NCI-H187 (cell line): ENCODE data around the gene ARAP3.

ENCODE experiments used
- DNase-seq, 2 experiments: peaks; one replicate each; lab custom pipeline; 2025; lab: John Stamatoyannopoulos, UW

Gene ARAP3

DNA sequence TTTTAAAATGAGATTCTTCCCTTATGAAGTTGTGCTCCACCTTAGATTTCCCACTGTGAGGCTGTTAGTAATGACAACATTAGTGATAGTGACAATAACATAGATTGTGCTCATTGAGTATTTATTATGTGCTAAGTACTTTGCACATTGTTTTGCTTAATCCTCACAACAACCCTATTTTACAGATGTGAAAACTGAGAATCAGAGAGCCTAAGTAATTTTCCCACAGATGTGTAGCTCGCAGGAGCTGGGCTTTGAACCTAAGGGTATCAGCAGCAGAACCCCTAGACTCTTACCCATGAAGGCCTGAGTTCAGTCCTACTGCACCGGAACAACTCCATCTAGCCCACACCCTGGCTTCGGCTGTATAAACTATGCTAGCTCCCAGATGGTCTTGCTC is 15.6 kb upstream of the ARAP3 start:
- no peak for DNase-seq

GRCh38 chr5:141696431-141696830 is 14.4 kb upstream of the ARAP3 start:
- DNase-seq: no peak

DNA sequence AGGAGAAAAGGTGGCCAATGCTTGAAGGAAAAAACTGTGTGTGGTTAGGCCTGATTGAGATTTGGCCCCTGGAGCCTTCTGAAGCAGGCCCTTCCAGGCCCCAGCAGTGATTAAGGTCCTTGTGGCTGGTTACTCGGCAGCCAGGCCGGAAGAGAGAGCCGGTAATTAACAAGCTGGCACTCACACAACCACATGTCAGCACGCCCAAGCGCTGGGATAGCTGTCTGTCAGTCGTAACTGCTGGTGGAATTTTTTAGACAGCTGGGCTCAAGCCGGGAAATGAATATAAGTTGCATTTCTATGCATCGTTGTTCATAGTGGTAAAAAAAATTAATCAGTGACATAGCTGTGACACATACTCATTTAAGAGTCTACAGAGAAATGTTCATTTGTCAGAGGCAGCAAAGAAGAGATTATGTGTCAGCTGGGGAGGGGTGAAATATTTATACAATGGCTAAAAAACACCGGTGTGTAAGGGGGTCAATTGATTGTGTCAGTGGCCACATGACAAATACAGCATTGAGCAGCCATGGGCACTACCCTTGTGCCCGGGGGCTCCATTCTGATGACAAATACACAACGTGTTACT is 13.7 kb upstream of the ARAP3 start:
- no peak for DNase-seq

DNA sequence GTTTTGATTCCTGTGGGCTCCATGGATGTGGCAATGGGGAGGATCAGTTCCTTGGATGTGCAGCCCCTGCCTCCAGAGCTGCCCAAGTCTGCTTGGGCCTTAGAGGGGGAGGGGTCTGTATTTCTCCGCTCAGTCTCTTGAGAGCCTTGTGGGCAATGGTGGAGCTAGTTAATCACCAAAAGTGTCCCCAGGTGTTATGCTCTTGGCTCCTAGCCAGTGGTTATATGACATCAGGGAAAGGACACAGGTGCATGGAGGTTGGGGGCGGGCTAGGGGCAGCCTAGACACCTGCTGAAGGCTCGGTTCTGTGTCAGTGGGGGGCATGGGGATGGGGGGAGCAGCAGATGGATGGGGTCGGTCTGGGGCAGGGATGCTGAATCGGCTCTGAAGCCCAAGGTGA is 12.4 kb upstream of the ARAP3 start:
- peak in 1 of 2 experiments; percentile 28 for DNase-seq

- no peak for DNase-seq
Observed at GRCh38 chr5:141692919-141693725, 11.1 kb upstream of the ARAP3 start.

GRCh38 chr5:141692533-141692888 is 10.5 kb upstream of the ARAP3 start:
- no peak for DNase-seq

GRCh38 chr5:141691867-141692532 is 10.0 kb upstream of the ARAP3 start:
- DNase-seq: peak; percentile 38 to 60

GRCh38 chr5:141691286-141691866 is 9.3 kb upstream of the ARAP3 start:
- DNase-seq: no peak

- DNase-seq: no peak
Observed at GRCh38 chr5:141686648-141687416, 4.8 kb upstream of the ARAP3 start.

DNA sequence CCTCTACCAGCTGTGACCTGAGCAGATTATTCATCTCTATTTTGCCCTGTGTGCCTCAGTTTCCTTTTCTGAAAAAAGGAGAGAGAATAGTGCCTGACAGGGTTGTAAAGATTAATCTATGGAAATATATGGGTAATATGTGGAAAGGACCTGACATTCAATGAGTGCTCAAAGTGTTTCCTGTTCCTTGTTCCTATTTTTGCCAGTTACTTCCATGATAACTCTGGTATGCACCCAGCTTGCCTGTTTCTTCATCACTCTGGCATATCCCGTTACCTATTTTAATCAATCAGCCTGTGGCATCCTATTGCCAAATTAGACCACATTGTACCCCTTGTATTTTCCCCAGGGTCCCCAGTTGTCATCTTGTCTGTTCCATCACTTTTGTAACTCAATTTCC is 3.6 kb upstream of the ARAP3 start:
- DNase-seq: no peak

DNA sequence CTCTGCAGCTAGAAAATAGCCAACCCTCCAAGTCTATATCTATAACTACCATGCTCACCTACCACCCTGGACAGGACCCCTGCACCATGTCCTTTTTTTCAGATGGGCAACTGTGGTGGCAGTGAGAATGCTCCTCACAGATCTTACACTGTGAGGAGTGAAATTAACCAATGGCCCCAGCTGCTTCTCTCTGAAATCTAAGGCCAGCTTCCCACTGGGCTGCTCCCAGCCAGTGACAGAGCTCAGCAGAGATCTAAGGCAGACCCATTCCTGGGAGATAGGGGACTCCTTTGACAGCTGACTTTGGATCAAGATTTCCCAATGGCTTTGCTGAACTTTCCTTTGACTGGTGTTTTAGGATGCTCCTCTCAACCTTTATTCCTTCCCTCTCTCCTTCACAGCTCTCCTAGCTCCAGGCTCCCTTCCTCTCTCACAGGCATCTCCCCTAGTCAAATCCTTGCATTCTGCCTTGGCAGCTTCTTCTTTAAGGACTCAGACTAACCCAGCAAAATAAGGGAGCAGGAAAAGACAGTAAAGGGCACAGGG is 1.6 kb upstream of the ARAP3 start:
- no peak for DNase-seq

DNA sequence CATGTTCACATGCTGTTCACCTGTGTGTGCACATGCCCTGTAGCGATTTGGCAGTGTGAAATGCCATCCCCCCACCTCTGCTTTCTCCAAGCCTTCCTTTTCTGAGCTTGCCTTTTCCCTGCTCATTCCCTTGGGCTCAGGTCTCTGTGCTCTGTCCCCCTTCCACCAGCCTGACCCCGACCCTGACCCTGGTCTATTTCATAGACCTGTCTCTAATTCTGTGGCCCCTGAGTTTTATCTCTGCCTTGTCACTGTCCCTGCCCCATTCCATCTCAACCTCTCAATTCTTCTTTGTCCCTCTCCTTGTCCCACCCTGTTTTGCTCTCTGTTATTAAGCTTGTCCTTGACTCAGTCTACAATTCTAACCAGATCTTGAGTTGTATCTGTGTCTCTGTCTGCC is 735 bp downstream of the ARAP3 start:
- DNase-seq: no peak

- DNase-seq: no peak
Observed at GRCh38 chr5:141680751-141681201, 1.3 kb downstream of the ARAP3 start.

DNA sequence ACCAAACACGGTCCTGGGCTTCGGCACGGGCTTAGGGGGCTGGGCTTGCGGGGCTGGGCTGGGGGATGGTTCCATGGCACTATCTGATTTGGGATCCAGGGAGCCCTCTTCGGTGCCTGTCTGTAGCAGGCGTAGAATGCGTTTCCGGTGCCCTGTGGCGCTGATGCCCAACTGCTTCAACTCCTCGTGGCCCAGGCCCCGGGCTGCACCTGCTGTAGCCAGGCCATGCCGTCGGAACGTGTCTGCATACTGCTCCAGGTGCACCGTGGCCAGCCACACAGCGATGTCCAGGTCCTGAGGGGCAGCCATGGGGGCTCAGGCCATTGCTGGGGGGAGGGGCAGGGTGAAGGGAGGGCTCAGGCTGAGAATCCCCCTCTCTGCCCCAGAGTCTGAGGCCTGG is 1.9 kb downstream of the ARAP3 start:
- DNase-seq: no peak

- no peak for DNase-seq
Observed at GRCh38 chr5:141677415-141677814, 4.6 kb downstream of the ARAP3 start.

- no peak for DNase-seq
Observed at GRCh38 chr5:141675672-141676071, 6.4 kb downstream of the ARAP3 start.

GRCh38 chr5:141674747-141675146 is 7.3 kb downstream of the ARAP3 start:
- DNase-seq: no peak

DNA sequence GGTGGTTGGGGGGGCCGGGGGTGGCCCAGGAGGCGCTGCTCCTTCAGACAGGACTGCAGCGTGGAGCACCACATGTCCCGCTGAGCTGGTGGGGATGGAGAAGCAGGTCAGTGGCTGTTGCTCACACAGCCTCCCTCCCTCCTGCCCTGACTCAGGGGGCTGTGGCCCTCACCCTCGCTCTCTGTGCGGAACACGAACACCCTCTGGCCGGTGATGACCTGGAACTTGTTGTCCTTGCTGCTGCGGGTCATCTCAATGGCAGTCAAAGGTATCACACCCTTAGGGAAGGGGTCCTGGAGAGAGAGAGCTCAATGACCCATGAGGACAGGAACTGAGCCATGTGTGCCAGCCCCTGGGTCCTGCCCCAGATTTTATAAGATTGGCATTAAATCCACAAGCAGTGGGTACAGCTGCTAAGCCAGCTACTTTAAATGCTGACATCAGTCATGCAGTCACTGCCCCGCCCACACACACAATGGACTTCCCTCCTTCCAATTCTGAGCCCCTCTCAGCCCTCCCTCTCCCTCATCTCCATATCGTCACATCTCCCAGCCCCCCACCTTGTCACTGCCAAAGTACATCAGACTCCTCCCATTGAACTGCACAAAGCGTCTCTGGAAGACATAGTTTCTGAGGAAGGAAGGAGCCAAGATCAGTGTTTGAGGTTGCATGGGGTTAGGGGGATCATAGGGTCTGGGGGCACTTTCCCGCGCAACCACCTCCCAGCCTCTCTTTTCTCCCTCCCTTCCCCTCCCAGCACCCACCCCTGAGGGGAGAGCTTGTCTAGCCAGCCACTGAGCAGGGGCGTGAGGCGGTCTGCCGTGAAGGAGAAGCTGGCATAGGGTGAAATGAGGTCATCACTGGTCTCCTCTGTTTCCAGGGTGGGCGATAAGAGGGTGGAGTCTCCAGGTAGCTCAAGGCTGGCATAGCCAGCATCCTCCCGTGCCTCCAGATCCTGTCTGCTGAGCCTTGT is 8.9 kb downstream of the ARAP3 start:
- no peak for DNase-seq

DNA sequence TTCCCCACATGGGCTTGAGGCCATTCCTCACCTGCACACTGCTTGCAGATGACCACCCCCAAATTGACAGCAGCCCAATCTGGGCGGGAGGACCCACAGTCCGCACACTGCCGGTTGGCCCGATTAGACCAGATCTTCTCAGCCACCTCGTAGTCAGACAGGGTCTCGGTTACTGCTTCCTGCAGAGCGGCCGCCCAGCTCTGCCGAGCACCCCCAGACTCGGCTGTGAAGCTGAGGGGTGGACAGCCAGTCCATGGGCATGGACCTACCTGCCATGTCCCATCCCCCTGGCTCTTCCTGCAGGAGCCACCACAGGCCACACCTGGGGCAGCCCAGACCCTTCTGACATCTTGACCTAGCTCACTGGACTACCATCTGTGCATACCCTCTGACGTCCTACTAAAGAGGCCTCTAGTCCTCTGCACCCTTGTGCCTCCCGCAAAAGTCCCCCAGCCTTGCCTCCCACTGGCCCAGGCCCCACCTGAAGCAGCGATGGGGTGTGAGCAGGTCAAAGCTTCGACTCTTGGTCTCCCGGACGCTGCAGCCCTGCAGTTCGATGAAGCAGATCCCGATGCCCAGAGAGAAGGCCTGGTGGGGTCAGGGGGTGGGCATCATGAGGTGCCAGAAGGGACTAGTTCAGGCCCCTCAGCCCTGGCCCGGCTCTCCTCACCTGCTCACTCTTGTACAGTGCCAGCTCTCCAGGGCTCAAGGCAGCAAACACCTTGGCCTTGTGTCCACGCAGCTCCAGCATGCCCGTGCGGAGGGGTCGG is 9.8 kb downstream of the ARAP3 start:
- DNase-seq: no peak

DNA sequence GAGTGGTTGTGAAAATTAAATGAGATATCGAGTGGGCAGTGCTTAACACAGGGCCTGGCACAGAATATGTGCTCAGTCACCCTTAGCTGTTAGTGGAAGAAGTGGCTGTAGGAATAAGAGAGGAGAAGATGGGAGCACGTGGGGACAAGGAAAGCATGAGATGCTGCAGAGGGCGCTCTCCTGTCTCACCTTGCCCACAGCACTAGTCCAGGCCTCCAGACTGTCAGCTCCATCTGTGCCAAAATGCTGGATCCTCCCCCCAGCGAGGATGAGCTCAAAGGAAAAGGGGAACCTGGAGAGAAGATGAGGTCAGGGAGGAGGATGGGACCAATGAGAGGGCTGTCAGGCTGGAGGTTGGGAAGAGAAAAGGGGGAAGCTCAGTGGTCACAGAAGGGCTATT is 12.5 kb downstream of the ARAP3 start:
- DNase-seq: no peak
